ENCODE data around the gene CYSTM1.
A peak's percentile ranks its signal among the peaks of the same experiment; 100 is the strongest.

The CYSTM1 gene

GRCh38 chr5:140239939-140240700, 65.1 kb downstream of the CYSTM1 start:
- no peak for TF ChIP-seq PATZ1 (CRISPR knock-in tag; IDR thresholded peaks at IDR 0.05; ENCODE audit: borderline replicate concordance)
- no peak for TF ChIP-seq TSHZ2 (CRISPR knock-in tag; IDR thresholded peaks at IDR 0.05)
- no peak for TF ChIP-seq CSRNP3 (CRISPR knock-in tag; IDR thresholded peaks at IDR 0.05)
- ATAC-seq, result peak; percentile 68

- no peak for TF ChIP-seq ZC3H10 (CRISPR knock-in tag; IDR thresholded peaks at IDR 0.05)
- TF ChIP-seq ARNTL (CRISPR knock-in tag; IDR thresholded peaks at IDR 0.05; ENCODE audit: borderline replicate concordance, low read depth), result no peak
- no peak for TF ChIP-seq PPARA (CRISPR knock-in tag; IDR thresholded peaks at IDR 0.05; ENCODE audit: borderline replicate concordance)
- peak; percentile 20; the same call in 1 of the 2 replicates for TF ChIP-seq TCF4 (CRISPR knock-in tag; IDR thresholded peaks at IDR 0.05; ENCODE audit: borderline replicate concordance)
- no peak for TF ChIP-seq PATZ1 (CRISPR knock-in tag; IDR thresholded peaks at IDR 0.05; ENCODE audit: borderline replicate concordance)
- peak; percentile 61; the same call in 1 of the 2 replicates for TF ChIP-seq ZFP3 (CRISPR knock-in tag; IDR thresholded peaks at IDR 0.05)
- TF ChIP-seq TOX (CRISPR knock-in tag; IDR thresholded peaks at IDR 0.05; ENCODE audit: borderline replicate concordance), result no peak
- no peak for TF ChIP-seq ZNF8 (CRISPR knock-in tag; IDR thresholded peaks at IDR 0.05)
- peak; percentile 83 for ATAC-seq
These were observed 66.2 kb downstream of the CYSTM1 start for GRCh38 chr5:140240987-140241706.

- no peak for TF ChIP-seq OSR1 (CRISPR knock-in tag; IDR thresholded peaks at IDR 0.05)
- no peak for TF ChIP-seq RARB (CRISPR knock-in tag; IDR thresholded peaks at IDR 0.05)
- TF ChIP-seq CREB5 (CRISPR knock-in tag; IDR thresholded peaks at IDR 0.05; ENCODE audit: low read depth), result no peak
- no peak for TF ChIP-seq ISL1 (CRISPR knock-in tag; IDR thresholded peaks at IDR 0.05)
- TF ChIP-seq ZC3H10 (CRISPR knock-in tag; IDR thresholded peaks at IDR 0.05), result no peak
- TF ChIP-seq GLIS3 (CRISPR knock-in tag; IDR thresholded peaks at IDR 0.05), result no peak
- 0 out of 3 replicates have a peak, but pooled peaks have one; percentile 0 for ATAC-seq
These were observed 67.1 kb downstream of the CYSTM1 start for GRCh38 chr5:140242099-140242498.

GRCh38 chr5:140242890-140243585, 68.0 kb downstream of the CYSTM1 start:
- TF ChIP-seq CSRNP3 (CRISPR knock-in tag; IDR thresholded peaks at IDR 0.05) (no peak), ISL1 (CRISPR knock-in tag; IDR thresholded peaks at IDR 0.05) (no peak), ZC3H10 (CRISPR knock-in tag; IDR thresholded peaks at IDR 0.05) (no peak), POU6F1 (CRISPR knock-in tag; IDR thresholded peaks at IDR 0.05; ENCODE audit: borderline replicate concordance, low read depth) (no peak), TCF4 (CRISPR knock-in tag; IDR thresholded peaks at IDR 0.05; ENCODE audit: borderline replicate concordance) (no peak), ZNF8 (CRISPR knock-in tag; IDR thresholded peaks at IDR 0.05) (no peak), RARB (CRISPR knock-in tag; IDR thresholded peaks at IDR 0.05) (no peak), ARNTL (CRISPR knock-in tag; IDR thresholded peaks at IDR 0.05; ENCODE audit: borderline replicate concordance, low read depth) (no peak), ZFP30 (CRISPR knock-in tag; IDR thresholded peaks at IDR 0.05) (no peak), BACH2 (CRISPR knock-in tag; IDR thresholded peaks at IDR 0.05; ENCODE audit: borderline replicate concordance) (no peak), TOX (CRISPR knock-in tag; IDR thresholded peaks at IDR 0.05; ENCODE audit: borderline replicate concordance) (no peak)
- ATAC-seq, result no peak
